ENCODE data around the gene USP17L20. TPM values are rescaled to one million over a fixed set of nuclear protein-coding genes. Genes with fewer than 3 reads are reported as not detected.
"Not testable (repeated sequence)": the region's sequence is repeated elsewhere in the genome, so short reads cannot be mapped to it uniquely, and the experiment has no call there.

USP17L20 gene, protein sequence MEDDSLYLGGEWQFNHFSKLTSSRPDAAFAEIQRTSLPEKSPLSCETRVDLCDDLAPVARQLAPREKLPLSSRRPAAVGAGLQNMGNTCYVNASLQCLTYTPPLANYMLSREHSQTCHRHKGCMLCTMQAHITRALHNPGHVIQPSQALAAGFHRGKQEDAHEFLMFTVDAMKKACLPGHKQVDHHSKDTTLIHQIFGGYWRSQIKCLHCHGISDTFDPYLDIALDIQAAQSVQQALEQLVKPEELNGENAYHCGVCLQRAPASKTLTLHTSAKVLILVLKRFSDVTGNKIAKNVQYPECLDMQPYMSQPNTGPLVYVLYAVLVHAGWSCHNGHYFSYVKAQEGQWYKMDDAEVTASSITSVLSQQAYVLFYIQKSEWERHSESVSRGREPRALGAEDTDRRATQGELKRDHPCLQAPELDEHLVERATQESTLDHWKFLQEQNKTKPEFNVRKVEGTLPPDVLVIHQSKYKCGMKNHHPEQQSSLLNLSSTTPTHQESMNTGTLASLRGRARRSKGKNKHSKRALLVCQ
- total RNA-seq, result not detected in 2 replicates

DNA sequence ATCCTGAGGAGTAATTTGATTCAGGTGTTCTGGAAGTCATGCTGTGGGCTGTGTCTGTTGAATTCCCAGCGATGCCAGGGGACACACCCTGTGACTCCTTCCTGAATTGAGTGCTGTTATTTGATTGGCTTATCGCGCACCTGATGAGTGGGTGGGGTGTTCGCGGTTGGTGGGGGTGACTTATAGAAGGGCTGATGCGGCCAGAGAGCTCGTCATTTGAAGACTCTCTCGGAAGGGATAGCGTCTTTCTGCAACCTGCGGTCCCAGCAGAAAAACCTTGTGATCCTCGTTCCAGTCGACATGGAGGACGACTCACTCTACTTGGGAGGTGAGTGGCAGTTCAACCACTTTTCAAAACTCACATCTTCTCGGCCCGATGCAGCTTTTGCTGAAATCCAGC, at the start of gene USP17L20:
TSS of gene USP17L20 (plus strand) at position 301 of the 400 bp plus-strand sequence. CDS start at position 301, 0 bp downstream.
- intact Hi-C loops (cut with micrococcal nuclease), result not testable (repeated sequence)

DNA sequence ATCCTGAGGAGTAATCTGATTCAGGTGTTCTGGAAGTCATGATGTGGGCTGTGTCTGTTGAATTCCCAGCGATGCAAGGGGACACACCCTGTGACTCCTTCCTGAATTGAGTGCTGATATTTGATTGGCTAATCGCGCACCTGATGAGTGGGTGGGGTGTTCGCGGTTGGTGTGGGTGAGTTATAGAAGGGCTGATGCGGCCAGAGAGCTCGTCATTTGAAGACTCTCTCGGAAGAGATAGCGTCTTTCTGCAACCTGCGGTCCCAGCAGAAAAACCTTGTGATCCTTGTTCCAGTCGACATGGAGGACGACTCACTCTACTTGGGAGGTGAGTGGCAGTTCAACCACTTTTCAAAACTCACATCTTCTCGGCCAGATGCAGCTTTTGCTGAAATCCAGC, 47.6 kb upstream of the USP17L20 start, which contains the start of gene USP17L10:
TSS of gene USP17L10 (plus strand) at position 301 of the 400 bp plus-strand sequence. CDS start at position 301, 0 bp downstream.
- intact Hi-C loops (cut with micrococcal nuclease), result not testable (repeated sequence)

DNA sequence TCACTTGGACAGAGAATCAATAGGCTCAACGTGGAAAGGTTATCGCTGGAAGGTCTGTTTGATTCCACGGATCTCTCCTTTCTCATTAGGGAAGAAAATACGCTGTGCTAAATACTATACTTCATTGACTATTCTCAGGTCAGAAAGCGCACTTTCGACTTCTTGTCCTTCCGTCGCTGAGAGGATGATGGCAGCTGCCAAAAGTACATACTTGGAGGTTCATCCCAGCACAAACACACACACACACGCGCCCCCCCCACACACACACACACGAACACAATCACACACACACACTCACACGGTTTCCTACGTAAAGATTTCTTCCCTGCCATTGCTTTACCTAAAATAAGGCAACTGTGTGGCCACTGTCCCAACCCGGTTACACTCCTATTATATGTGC, 43.2 kb upstream of the USP17L20 start:
- intact Hi-C loops (cut with micrococcal nuclease), result not testable (repeated sequence)

DNA sequence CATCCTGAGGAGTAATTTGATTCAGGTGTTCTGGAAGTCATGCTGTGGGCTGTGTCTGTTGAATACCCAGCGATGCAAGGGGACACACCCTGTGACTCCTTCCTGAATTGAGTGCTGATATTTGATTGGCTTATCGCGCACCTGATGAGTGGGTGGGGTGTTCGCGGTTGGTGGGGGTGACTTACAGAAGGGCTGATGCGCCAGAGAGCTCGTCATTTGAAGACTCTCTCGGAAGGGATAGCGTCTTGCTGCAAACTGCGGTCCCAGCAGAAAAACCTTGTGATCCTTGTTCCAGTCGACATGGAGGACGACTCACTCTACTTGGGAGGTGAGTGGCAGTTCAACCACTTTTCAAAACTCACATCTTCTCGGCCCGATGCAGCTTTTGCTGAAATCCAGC, 42.8 kb upstream of the USP17L20 start, which contains the start of gene USP17L11:
TSS of gene USP17L11 (plus strand) at position 301 of the 400 bp plus-strand sequence. CDS start at position 301, 0 bp downstream.
- intact Hi-C loops (cut with micrococcal nuclease), result not testable (repeated sequence)

DNA sequence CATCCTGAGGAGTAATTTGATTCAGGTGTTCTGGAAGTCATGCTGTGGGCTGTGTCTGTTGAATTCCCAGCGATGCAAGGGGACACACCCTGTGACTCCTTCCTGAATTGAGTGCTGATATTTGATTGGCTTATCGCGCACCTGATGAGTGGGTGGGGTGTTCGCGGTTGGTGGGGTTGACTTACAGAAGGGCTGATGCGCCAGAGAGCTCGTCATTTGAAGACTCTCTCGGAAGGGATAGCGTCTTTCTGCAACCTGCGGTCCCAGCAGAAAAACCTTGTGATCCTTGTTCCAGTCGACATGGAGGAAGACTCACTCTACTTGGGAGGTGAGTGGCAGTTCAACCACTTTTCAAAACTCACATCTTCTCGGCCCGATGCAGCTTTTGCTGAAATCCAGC, 38.1 kb upstream of the USP17L20 start, which contains the start of gene USP17L12:
TSS of gene USP17L12 (plus strand) at position 301 of the 400 bp plus-strand sequence. CDS start at position 301, 0 bp downstream.
- intact Hi-C loops (cut with micrococcal nuclease), result not testable (repeated sequence)

DNA sequence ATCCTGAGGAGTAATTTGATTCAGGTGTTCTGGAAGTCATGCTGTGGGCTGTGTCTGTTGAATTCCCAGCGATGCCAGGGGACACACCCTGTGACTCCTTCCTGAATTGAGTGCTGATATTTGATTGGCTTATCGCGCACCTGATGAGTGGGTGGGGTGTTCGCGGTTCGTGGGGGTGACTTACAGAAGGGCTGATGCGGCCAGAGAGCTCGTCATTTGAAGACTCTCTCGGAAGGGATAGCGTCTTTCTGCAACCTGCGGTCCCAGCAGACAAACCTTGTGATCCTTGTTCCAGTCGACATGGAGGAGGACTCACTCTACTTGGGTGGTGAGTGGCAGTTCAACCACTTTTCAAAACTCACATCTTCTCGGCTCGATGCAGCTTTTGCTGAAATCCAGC, 33.3 kb upstream of the USP17L20 start, which contains the start of gene USP17L13:
TSS of gene USP17L13 (plus strand) at position 301 of the 400 bp plus-strand sequence. CDS start at position 301, 0 bp downstream.
- intact Hi-C loops (cut with micrococcal nuclease), result not testable (repeated sequence)

DNA sequence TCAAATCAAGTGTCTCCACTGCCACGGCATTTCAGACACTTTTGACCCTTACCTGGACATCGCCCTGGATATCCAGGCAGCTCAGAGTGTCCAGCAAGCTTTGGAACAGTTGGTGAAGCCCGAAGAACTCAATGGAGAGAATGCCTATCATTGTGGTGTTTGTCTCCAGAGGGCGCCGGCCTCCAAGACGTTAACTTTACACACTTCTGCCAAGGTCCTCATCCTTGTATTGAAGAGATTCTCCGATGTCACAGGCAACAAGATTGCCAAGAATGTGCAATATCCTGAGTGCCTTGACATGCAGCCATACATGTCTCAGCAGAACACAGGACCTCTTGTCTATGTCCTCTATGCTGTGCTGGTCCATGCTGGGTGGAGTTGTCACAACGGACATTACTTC, 27.7 kb upstream of the USP17L20 start:
- intact Hi-C loops (cut with micrococcal nuclease), result not testable (repeated sequence)

DNA sequence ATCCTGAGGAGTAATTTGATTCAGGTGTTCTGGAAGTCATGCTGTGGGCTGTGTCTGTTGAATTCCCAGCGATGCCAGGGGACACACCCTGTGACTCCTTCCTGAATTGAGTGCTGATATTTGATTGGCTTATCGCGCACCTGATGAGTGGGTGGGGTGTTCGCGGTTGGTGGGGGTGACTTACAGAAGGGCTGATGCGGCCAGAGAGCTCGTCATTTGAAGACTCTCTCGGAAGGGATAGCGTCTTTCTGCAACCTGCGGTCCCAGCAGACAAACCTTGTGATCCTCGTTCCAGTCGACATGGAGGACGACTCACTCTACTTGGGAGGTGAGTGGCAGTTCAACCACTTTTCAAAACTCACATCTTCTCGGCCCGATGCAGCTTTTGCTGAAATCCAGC, 23.8 kb upstream of the USP17L20 start, which contains the start of gene USP17L15:
TSS of gene USP17L15 (plus strand) at position 301 of the 400 bp plus-strand sequence. CDS start at position 301, 0 bp downstream.
- intact Hi-C loops (cut with micrococcal nuclease), result not testable (repeated sequence)

DNA sequence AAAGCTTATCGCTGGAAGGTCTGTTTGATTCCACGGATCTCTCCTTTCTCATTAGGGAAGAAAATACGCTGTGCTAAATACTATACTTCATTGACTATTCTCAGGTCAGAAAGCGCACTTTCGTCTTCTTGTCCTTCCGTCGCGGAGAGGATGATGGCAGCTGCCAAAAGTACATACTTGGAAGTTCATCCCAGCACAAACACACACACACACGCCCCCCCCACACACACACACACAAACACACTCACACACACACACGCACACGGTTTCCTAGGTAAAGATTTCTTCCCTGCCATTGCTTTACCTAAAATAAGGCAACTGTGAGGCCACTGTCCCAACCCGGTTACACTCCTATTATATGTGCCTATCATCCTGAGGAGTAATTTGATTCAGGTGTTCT, 19.5 kb upstream of the USP17L20 start:
- intact Hi-C loops (cut with micrococcal nuclease), result not testable (repeated sequence)

DNA sequence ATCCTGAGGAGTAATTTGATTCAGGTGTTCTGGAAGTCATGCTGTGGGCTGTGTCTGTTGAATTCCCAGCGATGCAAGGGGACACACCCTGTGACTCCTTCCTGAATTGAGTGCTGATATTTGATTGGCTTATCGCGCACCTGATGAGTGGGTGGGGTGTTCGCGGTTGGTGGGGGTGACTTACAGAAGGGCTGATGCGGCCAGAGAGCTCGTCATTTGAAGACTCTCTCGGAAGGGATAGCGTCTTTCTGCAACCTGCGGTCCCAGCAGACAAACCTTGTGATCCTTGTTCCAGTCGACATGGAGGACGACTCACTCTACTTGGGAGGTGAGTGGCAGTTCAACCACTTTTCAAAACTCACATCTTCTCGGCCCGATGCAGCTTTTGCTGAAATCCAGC, 14.3 kb upstream of the USP17L20 start, which contains the start of gene USP17L17:
TSS of gene USP17L17 (plus strand) at position 301 of the 400 bp plus-strand sequence. CDS start at position 301, 0 bp downstream.
- intact Hi-C loops (cut with micrococcal nuclease), result not testable (repeated sequence)

DNA sequence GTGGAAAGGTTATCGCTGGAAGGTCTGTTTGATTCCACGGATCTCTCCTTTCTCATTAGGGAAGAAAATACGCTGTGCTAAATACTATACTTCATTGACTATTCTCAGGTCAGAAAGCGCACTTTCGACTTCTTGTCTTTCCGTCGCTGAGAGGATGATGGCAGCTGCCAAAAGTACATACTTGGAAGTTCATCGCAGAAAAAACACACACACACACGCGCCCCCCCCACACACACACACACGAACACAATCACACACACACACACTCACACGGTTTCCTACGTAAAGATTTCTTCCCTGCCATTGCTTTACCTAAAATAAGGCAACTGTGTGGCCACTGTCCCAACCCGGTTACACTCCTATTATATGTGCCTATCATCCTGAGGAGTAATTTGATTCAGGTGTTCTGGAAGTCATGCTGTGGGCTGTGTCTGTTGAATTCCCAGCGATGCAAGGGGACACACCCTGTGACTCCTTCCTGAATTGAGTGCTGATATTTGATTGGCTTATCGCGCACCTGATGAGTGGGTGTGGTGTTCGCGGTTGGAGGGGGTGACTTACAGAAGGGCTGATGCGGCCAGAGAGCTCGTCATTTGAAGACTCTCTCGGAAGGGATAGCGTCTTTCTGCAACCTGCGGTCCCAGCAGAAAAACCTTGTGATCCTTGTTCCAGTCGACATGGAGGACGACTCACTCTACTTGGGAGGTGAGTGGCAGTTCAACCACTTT, 9.8 kb upstream of the USP17L20 start, which contains the start of gene USP17L18:
TSS of gene USP17L18 (plus strand) at position 678 of the 728 bp plus-strand sequence. CDS start at position 678, 0 bp downstream.
- intact Hi-C loops (cut with micrococcal nuclease), result not testable (repeated sequence)

DNA sequence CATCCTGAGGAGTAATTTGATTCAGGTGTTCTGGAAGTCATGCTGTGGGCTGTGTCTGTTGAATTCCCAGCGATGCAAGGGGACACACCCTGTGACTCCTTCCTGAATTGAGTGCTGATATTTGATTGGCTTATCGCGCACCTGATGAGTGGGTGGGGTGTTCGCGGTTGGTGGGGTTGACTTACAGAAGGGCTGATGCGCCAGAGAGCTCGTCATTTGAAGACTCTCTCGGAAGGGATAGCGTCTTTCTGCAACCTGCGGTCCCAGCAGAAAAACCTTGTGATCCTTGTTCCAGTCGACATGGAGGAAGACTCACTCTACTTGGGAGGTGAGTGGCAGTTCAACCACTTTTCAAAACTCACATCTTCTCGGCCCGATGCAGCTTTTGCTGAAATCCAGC, 4.8 kb upstream of the USP17L20 start, which contains the start of gene USP17L19:
TSS of gene USP17L19 (plus strand) at position 301 of the 400 bp plus-strand sequence. CDS start at position 301, 0 bp downstream.
- intact Hi-C loops (cut with micrococcal nuclease), result not testable (repeated sequence)

DNA sequence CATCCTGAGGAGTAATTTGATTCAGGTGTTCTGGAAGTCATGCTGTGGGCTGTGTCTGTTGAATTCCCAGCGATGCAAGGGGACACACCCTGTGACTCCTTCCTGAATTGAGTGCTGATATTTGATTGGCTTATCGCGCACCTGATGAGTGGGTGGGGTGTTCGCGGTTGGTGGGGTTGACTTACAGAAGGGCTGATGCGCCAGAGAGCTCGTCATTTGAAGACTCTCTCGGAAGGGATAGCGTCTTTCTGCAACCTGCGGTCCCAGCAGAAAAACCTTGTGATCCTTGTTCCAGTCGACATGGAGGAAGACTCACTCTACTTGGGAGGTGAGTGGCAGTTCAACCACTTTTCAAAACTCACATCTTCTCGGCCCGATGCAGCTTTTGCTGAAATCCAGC, 4.6 kb downstream of the USP17L20 start, which contains the start of gene USP17L21:
TSS of gene USP17L21 (plus strand) at position 301 of the 400 bp plus-strand sequence. CDS start at position 301, 0 bp downstream.
- intact Hi-C loops (cut with micrococcal nuclease), result not testable (repeated sequence)

DNA sequence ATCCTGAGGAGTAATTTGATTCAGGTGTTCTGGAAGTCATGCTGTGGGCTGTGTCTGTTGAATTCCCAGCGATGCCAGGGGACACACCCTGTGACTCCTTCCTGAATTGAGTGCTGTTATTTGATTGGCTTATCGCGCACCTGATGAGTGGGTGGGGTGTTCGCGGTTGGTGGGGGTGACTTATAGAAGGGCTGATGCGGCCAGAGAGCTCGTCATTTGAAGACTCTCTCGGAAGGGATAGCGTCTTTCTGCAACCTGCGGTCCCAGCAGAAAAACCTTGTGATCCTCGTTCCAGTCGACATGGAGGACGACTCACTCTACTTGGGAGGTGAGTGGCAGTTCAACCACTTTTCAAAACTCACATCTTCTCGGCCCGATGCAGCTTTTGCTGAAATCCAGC, 9.4 kb downstream of the USP17L20 start, which contains the start of gene USP17L22:
TSS of gene USP17L22 (plus strand) at position 301 of the 400 bp plus-strand sequence. CDS start at position 301, 0 bp downstream.
- intact Hi-C loops (cut with micrococcal nuclease), result not testable (repeated sequence)

DNA sequence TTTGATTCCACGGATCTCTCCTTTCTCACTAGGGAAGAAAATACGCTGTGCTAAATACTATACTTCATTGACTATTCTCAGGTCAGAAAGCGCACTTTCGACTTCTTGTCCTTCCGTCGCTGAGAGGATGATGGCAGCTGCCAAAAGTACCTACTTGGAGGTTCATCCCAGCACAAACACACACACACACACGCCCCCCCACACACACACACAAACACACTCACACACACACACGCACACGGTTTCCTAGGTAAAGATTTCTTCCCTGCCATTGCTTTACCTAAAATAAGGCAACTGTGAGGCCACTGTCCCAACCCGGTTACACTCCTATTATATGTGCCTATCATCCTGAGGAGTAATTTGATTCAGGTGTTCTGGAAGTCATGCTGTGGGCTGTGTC, 13.8 kb downstream of the USP17L20 start:
- intact Hi-C loops (cut with micrococcal nuclease), result not testable (repeated sequence)

Other genes with a start within 250 kb of the USP17L20 start
- not detected in 2 replicates for gene FAM90A26, start 87.7 kb upstream of the USP17L20 start, total RNA-seq
- gene USP17L10, start 47.5 kb upstream of the USP17L20 start, total RNA-seq, result not detected in 2 replicates
- gene USP17L11, start 42.7 kb upstream of the USP17L20 start, total RNA-seq, result not detected in 2 replicates
- gene USP17L12, start 38.0 kb upstream of the USP17L20 start, total RNA-seq, result not detected in 2 replicates
- not detected in 2 replicates for gene USP17L13, start 33.2 kb upstream of the USP17L20 start, total RNA-seq
- gene USP17L15, start 23.7 kb upstream of the USP17L20 start, total RNA-seq, result not detected in 2 replicates
- gene USP17L17, start 14.2 kb upstream of the USP17L20 start, total RNA-seq, result not detected in 2 replicates
- gene USP17L18, start 9.5 kb upstream of the USP17L20 start, total RNA-seq, result not detected in 2 replicates
- not detected in 2 replicates for gene USP17L19, start 4.7 kb upstream of the USP17L20 start, total RNA-seq
- not detected in 2 replicates for gene USP17L21, start 4.7 kb downstream of the USP17L20 start, total RNA-seq
- not detected in 2 replicates for gene USP17L22, start 9.5 kb downstream of the USP17L20 start, total RNA-seq
- not detected in 2 replicates for gene USP17L24, start 67.0 kb downstream of the USP17L20 start, total RNA-seq
- gene USP17L25, start 71.8 kb downstream of the USP17L20 start, total RNA-seq, result not detected in 2 replicates
- not detected in 2 replicates for gene USP17L26, start 76.5 kb downstream of the USP17L20 start, total RNA-seq
- not detected in 2 replicates for gene USP17L5, start 81.3 kb downstream of the USP17L20 start, total RNA-seq
- not detected in 2 replicates for gene USP17L27, start 86.0 kb downstream of the USP17L20 start, total RNA-seq
- not detected in 2 replicates for gene USP17L28, start 90.8 kb downstream of the USP17L20 start, total RNA-seq
- gene USP17L29, start 95.5 kb downstream of the USP17L20 start, total RNA-seq, result not detected in 2 replicates
- not detected in 2 replicates for gene USP17L30, start 105.0 kb downstream of the USP17L20 start, total RNA-seq
- not detected in 2 replicates for gene DEFB131A, start 186.3 kb downstream of the USP17L20 start, total RNA-seq